Epithelial cell of proximal tubule (primary cell): ENCODE data around the gene SLC20A1. TPM values are rescaled to one million over a fixed set of nuclear protein-coding genes. Genes with fewer than 3 reads are reported as not detected.
"Not testable (repeated sequence)": the region's sequence is repeated elsewhere in the genome, so short reads cannot be mapped to it uniquely, and the experiment has no call there.

Experiments
- DNase-seq: peaks from one replicate; pipeline ENCODE4 v3.0.0-alpha.2; 2011; ENCODE audit warnings: low read depth
- H3K4me3 ChIP-seq: 2 replicates; pipeline ENCODE4 v1.5.1; 2011; ENCODE audit warnings: low read depth, mild to moderate bottlenecking, low read length
- CTCF ChIP-seq: conservative IDR thresholded peaks from 2 replicates; pipeline ENCODE4 v1.5.1; 2012; ENCODE audit warnings: low read depth, mild to moderate bottlenecking, low read length
- total RNA-seq: library from RNA; depleted of rRNA; stranded (reverse); fragments of >200 nt; gene quantifications from 2 replicates; pipeline ENCODE4 v1.2.3, GENCODE V29; 2015

The SLC20A1 gene
- total RNA-seq, 1 donor from 2014 or later = 60.1 TPM

DNA sequence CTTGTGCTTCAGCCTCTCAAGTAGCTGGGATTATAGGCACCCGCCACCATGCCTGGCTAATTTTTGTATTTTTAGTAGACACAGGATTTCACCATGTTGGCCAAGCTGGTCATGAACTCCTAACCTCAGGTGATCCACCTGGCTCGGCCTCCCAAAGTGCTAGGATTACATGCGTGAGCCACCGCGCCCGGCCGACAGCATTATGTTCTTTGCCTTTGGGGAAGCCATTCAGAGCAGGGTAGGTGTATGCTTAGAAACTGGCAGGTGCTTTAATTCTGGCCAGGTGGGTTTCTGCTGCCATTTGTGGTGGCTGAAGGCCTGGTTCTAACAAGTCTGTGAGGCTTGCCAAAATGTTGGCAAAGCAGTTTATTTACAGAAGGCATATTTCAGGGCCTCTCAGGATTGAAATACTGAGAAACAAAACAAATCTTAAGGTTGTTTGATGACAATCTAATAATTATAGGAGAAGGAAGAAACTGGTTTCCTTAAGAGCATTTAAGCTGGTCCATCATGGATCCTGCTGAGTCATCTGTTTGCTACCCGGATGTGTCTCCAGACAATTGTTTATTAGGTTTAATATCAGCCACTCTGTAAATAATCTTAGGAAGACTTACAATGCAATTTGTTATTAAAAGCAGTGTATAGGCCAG is 16.0 kb downstream of the SLC20A1 start:
- no peak for DNase-seq
- no peak overlapping the region for H3K4me3 ChIP-seq
- no peak for TF ChIP-seq CTCF

DNA sequence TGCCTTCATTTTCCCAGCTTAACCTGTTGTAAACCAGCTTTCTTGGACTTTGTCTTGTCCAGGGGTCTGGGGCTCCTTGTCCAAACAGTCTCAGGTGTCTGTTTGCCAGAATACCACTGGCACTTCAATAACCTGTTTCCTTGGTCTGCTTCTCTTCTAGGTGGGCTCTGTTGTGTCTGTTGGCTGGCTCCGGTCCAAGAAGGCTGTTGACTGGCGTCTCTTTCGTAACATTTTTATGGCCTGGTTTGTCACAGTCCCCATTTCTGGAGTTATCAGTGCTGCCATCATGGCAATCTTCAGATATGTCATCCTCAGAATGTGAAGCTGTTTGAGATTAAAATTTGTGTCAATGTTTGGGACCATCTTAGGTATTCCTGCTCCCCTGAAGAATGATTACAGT is 17.0 kb downstream of the SLC20A1 start:
- no peak for DNase-seq
- no peak overlapping the region for H3K4me3 ChIP-seq
- TF ChIP-seq CTCF = no peak

GRCh38 chr2:112664689-112665088 is 18.9 kb downstream of the SLC20A1 start:
- H3K4me3 ChIP-seq = no peak overlapping the region
- no peak for TF ChIP-seq CTCF
- DNase-seq = no peak

DNA sequence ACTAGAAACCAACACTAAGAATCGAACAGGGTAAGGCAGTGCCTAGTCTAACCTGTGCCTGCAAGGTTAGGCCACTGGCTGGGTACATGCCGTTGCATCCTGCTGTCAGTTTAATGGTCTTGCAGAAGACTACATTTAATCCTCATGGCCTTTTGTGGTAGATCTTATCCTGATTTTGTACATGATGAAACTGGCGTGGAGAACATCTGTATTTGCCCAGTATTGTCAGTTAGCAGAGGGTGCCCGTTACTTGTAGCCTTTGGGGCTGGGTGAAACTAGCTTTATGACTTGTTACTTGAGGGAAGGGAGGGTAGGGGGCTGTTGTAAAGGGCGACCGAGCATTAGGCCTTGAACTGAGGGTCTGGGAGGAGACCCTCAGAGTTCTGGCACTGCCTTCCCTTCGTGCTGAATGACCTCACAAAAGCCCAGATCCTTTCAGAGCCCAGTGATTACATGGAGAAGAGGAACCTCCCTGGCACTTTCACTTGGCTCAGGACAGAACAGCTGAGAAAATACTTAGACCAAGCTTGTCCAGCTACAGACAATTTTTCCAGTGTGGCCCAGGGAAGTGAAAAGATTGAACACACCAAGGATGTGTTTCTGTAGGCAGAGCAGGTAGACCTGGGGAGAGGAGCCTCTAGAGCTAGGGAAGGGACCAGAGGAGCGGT is 19.5 kb downstream of the SLC20A1 start:
- no peak for TF ChIP-seq CTCF
- H3K4me3 ChIP-seq = no peak overlapping the region
- DNase-seq = no peak

DNA sequence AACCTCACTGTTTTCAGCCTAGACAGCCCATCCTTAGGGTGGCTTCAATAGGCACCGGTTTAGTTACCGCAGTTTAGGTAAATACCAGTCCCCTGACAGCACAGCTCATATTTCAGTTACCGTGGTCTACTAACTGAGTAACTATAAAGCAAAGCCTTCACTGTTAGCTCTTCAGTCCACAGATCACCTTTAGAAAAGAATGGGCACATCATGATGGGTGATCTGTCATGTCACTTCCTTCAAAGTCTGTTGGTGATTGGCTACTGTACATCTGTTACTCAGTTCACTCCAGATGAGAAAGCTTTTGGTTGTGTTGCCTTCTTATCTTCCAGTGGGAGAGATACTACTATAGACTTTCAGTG is 21.0 kb downstream of the SLC20A1 start:
- TF ChIP-seq CTCF = no peak
- DNase-seq = no peak

DNA sequence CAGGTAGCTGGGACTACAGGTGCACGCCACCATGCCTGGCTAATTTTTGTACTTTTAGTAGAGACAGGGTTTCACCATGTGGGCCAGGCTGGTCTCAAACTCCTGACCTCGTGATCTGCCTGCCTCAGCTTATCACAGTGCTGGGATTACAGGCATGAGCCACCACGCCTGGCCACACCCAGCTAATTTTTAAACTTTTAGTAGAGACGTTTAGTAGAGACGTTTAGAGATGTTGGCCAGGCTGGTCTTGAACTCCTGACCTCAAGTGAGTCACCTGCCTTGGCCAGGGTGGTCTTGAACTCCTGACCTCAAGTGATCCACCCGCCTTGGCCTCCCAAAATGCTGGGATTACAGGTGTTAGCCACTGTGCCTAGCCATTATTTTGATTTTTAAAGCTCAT is 21.8 kb downstream of the SLC20A1 start:
- DNase-seq = not testable (repeated sequence)

More for the DNA sequence above, 21.0 kb downstream of the SLC20A1 start:
- no peak overlapping the region for H3K4me3 ChIP-seq

DNA sequence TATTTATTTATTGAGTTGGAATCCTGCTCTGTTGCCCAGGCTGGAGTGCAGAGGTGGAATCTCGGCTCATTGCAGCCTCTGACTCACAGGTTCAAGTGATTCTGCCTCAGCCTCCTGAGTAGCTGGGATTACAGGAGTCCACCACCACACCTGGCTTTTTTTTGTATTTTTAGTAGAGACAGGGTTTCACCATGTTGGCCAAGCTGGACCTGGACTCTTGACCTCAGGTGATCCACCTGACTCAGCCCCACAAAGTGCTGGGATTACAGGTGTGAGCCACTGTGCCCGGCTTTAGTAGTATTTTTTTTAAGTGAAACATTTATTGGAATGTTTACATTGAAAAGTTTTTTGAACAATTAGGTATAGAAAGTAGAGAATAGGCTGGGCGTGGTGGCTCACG is 23.9 kb downstream of the SLC20A1 start:
- DNase-seq = no peak
- no peak for TF ChIP-seq CTCF

More for the DNA sequence above, 21.8 kb downstream of the SLC20A1 start:
- H3K4me3 ChIP-seq = not testable (repeated sequence)

More for the DNA sequence above, 23.9 kb downstream of the SLC20A1 start:
- H3K4me3 ChIP-seq = no peak overlapping the region
